ENCODE measurements around the gene UBE2G2.

UBE2G2 gene

GRCh38 chr21:44763451-44764318 is 37.9 kb downstream of the UBE2G2 start:
- H3K36me3 ChIP-seq, result no peaks in the 10 kb centered on the region; a peak in 1 of 22 replicates
- H3K4me1 ChIP-seq, result peaks cover 19 to 49% (median 39%) of the 10 kb centered on the region in 10 experiments
- no peak overlapping the region for H3K4me3 ChIP-seq
- no peaks in the 10 kb centered on the region for H3K27me3 ChIP-seq
- H4K20me1 ChIP-seq, result peaks cover 0 to 60% (median 35%) of the 10 kb centered on the region in 11 experiments; a peak in 19 of 22 replicates
- H3K9ac ChIP-seq, result no peak overlapping the region
- TF ChIP-seq Cebpa-rat (IDR thresholded peaks at IDR 0.05), result no peak
- no peaks in the 10 kb centered on the region for H3K9me3 ChIP-seq (replicated peaks in 1 of 11)
- no peak overlapping the region for H3K4me2 ChIP-seq
- H3K27ac ChIP-seq, result no peak overlapping the region

DNA sequence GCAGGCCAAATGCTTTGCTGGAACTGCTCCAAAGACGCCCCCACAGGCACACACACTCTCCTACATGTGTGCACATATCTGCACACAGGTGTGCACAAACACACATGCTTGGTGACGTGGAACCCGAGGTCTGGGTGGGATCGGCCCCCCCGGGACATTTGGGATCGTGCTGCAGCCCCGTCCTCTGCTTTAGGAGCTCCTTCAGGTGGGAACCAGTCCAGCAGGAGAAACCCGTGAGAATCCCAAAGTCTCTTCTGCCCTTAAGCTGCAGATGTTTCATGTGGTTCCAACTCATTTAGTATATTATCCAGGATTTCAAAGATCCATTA is 38.6 kb downstream of the UBE2G2 start:
- H3K4me1 ChIP-seq, result peaks cover 19 to 42% (median 32%) of the 10 kb centered on the region in 10 experiments
- H3K4me2 ChIP-seq, result no peak overlapping the region
- TF ChIP-seq Cebpa-rat (IDR thresholded peaks at IDR 0.05), result no peak
- no peaks in the 10 kb centered on the region; a peak in 1 of 22 replicates for H3K36me3 ChIP-seq
- peaks cover 0 to 59% (median 28%) of the 10 kb centered on the region in 11 experiments; a peak in 19 of 22 replicates for H4K20me1 ChIP-seq
- no peaks in the 10 kb centered on the region for H3K9me3 ChIP-seq (replicated peaks in 1 of 11)
- no peak overlapping the region for H3K27ac ChIP-seq
- H3K27me3 ChIP-seq, result no peaks in the 10 kb centered on the region
- H3K4me3 ChIP-seq, result no peak overlapping the region
- H3K9ac ChIP-seq, result no peak overlapping the region

DNA sequence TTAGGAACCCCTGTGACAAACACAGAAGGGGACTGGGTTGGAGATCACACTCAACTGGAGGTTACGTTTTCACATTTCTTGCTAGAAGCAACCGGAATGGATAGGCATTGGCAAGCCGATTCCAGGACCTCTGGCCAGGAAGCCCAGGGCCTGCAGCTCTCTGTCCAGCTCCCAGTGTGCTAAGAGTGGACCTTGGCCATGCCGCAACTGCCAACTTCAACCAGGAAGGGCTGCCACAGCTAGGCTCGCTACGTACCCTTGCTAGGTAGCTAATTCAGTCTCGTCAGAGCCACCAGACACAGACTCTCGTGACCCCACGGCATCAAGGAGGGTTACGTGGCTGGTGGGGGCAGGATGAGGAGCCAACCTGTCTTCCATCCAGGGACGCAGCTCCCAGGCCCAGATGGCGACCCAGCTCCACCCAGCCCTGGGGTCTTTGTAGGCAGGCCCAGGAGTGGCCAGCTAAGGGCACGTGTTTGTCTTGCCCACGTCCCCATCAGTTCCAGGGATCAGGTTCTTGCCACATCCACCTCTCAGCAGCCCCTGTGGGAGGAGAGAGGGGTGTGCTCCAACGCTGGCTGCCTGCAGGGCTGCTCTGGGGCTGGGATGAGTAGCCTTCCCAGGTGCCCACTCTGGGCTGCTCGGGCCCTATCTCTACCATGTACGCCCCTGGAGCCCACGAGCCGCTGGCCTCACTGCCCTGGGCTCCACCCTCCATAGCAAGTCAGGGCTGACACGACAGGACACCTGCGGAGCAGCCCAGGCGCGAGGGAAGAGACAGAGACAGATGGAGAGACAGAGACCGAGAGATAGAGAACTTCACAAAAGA is 39.2 kb downstream of the UBE2G2 start:
- Histone ChIP-seq H3K27me3 (no peaks in the 10 kb centered on the region), H3K9ac (no peak overlapping the region), H3K4me3 (no peak overlapping the region), H3K9me3 (replicated peaks in 1 of 11) (no peaks in the 10 kb centered on the region), H3K27ac (no peak overlapping the region), H3K4me2 (no peak overlapping the region), H3K36me3 (no peaks in the 10 kb centered on the region), H3K4me1 (peaks cover 19 to 36% (median 27%) of the 10 kb centered on the region in 10 experiments), H4K20me1 (peaks cover 0 to 53% (median 23%) of the 10 kb centered on the region in 11 experiments; a peak in 18 of 22 replicates)
- TF ChIP-seq Cebpa-rat (IDR thresholded peaks at IDR 0.05), result no peak

- H3K36me3 ChIP-seq, result no peaks in the 10 kb centered on the region
- H3K9ac ChIP-seq, result no peak overlapping the region
- no peak overlapping the region for H3K4me3 ChIP-seq
- no peaks in the 10 kb centered on the region for H3K27me3 ChIP-seq
- no peaks in the 10 kb centered on the region for H3K9me3 ChIP-seq (replicated peaks in 1 of 11)
- peaks cover 0 to 46% (median 16%) of the 10 kb centered on the region in 11 experiments; a peak in 15 of 22 replicates for H4K20me1 ChIP-seq
- no peak for TF ChIP-seq Cebpa-rat (IDR thresholded peaks at IDR 0.05)
- H3K4me1 ChIP-seq, result peaks cover 17 to 31% (median 20%) of the 10 kb centered on the region in 10 experiments
- H3K27ac ChIP-seq, result no peak overlapping the region
- no peak overlapping the region for H3K4me2 ChIP-seq
Observed at GRCh38 chr21:44761747-44762208, 39.8 kb downstream of the UBE2G2 start.

DNA sequence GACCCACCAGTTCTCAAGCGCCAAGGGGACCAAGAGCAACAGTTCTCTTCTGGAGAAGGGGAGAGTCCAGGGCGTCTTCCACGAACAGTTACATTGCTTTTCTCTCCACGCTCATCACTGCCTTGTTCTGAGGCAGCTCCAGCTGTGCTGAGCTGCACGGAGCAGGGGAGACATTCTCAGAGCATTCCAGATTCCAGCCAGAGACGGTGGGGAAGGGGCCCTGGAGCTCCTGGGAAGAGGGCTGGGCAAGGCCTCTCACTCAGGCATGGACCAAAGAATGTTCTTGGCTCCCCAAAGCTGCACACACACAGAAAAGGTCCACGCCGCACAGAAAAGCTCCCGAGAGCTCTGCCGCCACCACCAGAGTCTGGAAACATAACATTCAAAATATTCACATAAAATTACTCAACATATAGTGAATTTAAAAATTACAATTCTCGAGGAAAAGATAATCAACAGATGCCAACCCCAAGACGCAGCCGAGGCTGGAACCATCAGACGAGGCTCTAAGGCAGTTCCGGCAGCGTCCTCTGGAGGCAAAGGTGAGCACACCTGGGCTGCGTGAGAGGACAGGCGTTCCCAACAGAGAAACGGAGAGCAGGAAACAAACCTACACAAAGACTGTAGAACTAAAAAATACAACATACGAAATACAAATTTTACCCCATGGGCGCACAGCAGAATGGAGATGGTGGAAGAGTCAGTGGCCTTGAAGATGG is 40.5 kb downstream of the UBE2G2 start:
- Histone ChIP-seq H4K20me1 (peaks cover 0 to 40% (median 10%) of the 10 kb centered on the region in 11 experiments; a peak in 13 of 22 replicates), H3K9me3 (replicated peaks in 1 of 11) (no peaks in the 10 kb centered on the region), H3K4me3 (no peak overlapping the region), H3K27ac (no peak overlapping the region), H3K9ac (no peak overlapping the region), H3K4me1 (peaks cover 11 to 31% (median 16%) of the 10 kb centered on the region in 10 experiments), H3K4me2 (0 out of 22 replicates have a peak overlapping the region, but pooled peaks of 2 of the 11 experiments have one; percentile 2 to 4), H3K27me3 (no peaks in the 10 kb centered on the region), H3K36me3 (no peaks in the 10 kb centered on the region)
- TF ChIP-seq Cebpa-rat (IDR thresholded peaks at IDR 0.05), result no peak

- Histone ChIP-seq H3K9ac (no peak overlapping the region), H3K4me1 (peaks cover 4 to 28% (median 11%) of the 10 kb centered on the region in 10 experiments; a peak in 19 of 20 replicates), H4K20me1 (peaks cover 0 to 32% (median 2%) of the 10 kb centered on the region in 11 experiments; a peak in 9 of 22 replicates), H3K9me3 (replicated peaks in 1 of 11) (0 out of 22 replicates have a peak, but pooled peaks cover 0 to 1% (median 0%) of the 10 kb centered on the region in 11 experiments), H3K27me3 (no peaks in the 10 kb centered on the region), H3K27ac (no peak overlapping the region), H3K4me2 (peak overlapping the region in 6 of 11 experiments; percentile 2 to 37 (median 12); a peak in 3 of 22 replicates), H3K4me3 (no peak overlapping the region), H3K36me3 (no peaks in the 10 kb centered on the region)
- no peak for TF ChIP-seq Cebpa-rat (IDR thresholded peaks at IDR 0.05)
Observed at GRCh38 chr21:44760376-44760775, 41.2 kb downstream of the UBE2G2 start.

- Histone ChIP-seq H4K20me1 (peaks cover 0 to 27% (median 0%) of the 10 kb centered on the region in 11 experiments; a peak in 7 of 22 replicates), H3K9me3 (replicated peaks in 1 of 11) (peaks cover 0 to 8% (median 0%) of the 10 kb centered on the region in 11 experiments; a peak in 6 of 22 replicates), H3K4me1 (peaks cover 0 to 22% (median 7%) of the 10 kb centered on the region in 10 experiments; a peak in 11 of 20 replicates), H3K36me3 (no peaks in the 10 kb centered on the region), H3K27me3 (no peaks in the 10 kb centered on the region), H3K9ac (no peak overlapping the region), H3K4me3 (no peak overlapping the region), H3K4me2 (peak overlapping the region in 1 of 11 experiments; percentile 37; a peak in 1 of 22 replicates), H3K27ac (no peak overlapping the region)
- TF ChIP-seq Cebpa-rat (IDR thresholded peaks at IDR 0.05), result no peak
Observed at GRCh38 chr21:44759628-44760285, 41.9 kb downstream of the UBE2G2 start.
